ENCODE data around the gene REX1BD. TPM values are rescaled to one million over a fixed set of nuclear protein-coding genes. Genes with fewer than 3 reads are reported as not detected.

Gene REX1BD
- total and polyA plus RNA-seq, 2 donors (not counting 3 experiments of a cell fraction or from before 2014, with no cell fraction given), result 64.4 to 90.9 TPM

DNA sequence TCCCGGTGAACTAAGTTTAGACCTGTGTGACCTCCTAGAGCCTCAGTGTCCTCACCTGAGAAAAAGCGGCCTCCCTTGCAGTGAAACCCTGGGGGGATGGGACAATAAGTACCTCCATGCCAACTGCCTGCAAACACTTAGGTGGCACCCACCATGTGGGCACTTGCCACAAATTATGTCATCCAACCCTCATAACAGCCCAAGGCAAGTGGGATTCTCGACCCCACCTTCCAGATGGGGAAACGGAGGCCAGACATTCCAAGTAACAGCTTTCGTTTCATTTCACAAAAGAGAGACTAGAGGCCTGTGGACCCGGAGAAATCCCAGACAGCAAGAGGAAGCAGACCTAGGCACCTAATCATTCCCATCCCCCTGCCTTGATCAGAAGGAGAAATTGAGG lies 6.9 kb downstream of the REX1BD start:
- H4K20me1 ChIP-seq (replicated peaks; ENCODE audit: control insufficient read depth, extremely low read depth, insufficient read depth, low read length), result no peaks in the 10 kb centered on the region
- no peaks in the 10 kb centered on the region for H3K9me1 ChIP-seq (replicated peaks; ENCODE audit: control insufficient read depth, extremely low read depth, insufficient read depth, low read length)
- no peaks in the 10 kb centered on the region for H3K9me3 ChIP-seq (replicated peaks; ENCODE audit: control insufficient read depth, insufficient read depth, low read length)
- POLR2A ChIA-PET, result no interaction called here
- dilution Hi-C loops (cut with MboI; ENCODE audit: extremely low pct_ligation_motif_present, low sequenced_read_pairs), result no loop called here
- FAIRE-seq, result no peak
- peaks cover 0 to 2% of the 10 kb centered on the region in 2 experiments for H3K36me3 ChIP-seq (ENCODE audit: control insufficient read depth in 2 of 2, extremely low read depth in 1 of 2, insufficient read depth in 2 of 2, low read length in 2 of 2)
- no peak overlapping the region for H3K27ac ChIP-seq (ENCODE audit: insufficient read depth, low read depth, low read length)
- DNase-seq (ENCODE audit: low read depth, low spot score), result no peak
- intact Hi-C loops (cut with micrococcal nuclease), result no loop called here
- H3K79me2 ChIP-seq (ENCODE audit: control insufficient read depth, insufficient read depth, low read length), result no peaks in the 10 kb centered on the region
- peaks cover 4% of the 10 kb centered on the region for H3K4me1 ChIP-seq (ENCODE audit: control insufficient read depth, extremely low read depth, insufficient read depth, low read length)
- no TSS peak for BruUV-seq (replicated peaks)
- TF ChIP-seq MYC (IDR thresholded peaks at IDR 0.05; ENCODE audit: low read depth, low read length) (no peak), POLR2AphosphoS5 (IDR thresholded peaks at IDR 0.05; ENCODE audit: insufficient read depth, low read depth, low read length) (no peak), GATA2 (IDR thresholded peaks at IDR 0.05; ENCODE audit: insufficient read depth, insufficient read length, low read depth, low read length) (no peak), JUN (IDR thresholded peaks at IDR 0.05; ENCODE audit: borderline replicate concordance, insufficient read depth, insufficient read length, low read depth) (no peak), EZH2 (IDR thresholded peaks at IDR 0.05; ENCODE audit: borderline replicate concordance, low read depth, low read length, severe bottlenecking) (no peak), FOS (IDR thresholded peaks at IDR 0.05; ENCODE audit: borderline replicate concordance, insufficient read depth, low read length) (no peak), POLR2A (IDR thresholded peaks at IDR 0.05; ENCODE audit: low read depth, low read length) (no peak)
- TF ChIP-seq, protein P1, sequence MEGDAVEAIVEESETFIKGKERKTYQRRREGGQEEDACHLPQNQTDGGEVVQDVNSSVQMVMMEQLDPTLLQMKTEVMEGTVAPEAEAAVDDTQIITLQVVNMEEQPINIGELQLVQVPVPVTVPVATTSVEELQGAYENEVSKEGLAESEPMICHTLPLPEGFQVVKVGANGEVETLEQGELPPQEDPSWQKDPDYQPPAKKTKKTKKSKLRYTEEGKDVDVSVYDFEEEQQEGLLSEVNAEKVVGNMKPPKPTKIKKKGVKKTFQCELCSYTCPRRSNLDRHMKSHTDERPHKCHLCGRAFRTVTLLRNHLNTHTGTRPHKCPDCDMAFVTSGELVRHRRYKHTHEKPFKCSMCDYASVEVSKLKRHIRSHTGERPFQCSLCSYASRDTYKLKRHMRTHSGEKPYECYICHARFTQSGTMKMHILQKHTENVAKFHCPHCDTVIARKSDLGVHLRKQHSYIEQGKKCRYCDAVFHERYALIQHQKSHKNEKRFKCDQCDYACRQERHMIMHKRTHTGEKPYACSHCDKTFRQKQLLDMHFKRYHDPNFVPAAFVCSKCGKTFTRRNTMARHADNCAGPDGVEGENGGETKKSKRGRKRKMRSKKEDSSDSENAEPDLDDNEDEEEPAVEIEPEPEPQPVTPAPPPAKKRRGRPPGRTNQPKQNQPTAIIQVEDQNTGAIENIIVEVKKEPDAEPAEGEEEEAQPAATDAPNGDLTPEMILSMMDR (IDR thresholded peaks at IDR 0.05; ENCODE audit: extremely low read depth in 1 of 2, insufficient read depth in 1 of 2, low read depth in 1 of 2, low read length in 2 of 2), result no peak
- TF ChIP-seq, protein P2, sequence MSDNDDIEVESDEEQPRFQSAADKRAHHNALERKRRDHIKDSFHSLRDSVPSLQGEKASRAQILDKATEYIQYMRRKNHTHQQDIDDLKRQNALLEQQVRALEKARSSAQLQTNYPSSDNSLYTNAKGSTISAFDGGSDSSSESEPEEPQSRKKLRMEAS (IDR thresholded peaks at IDR 0.05; ENCODE audit: insufficient read depth, insufficient read length), result no peak
- H3K4me3 ChIP-seq (replicated peaks in 1 of 3; ENCODE audit: insufficient read depth in 1 of 3, low read depth in 1 of 3, low read length in 3 of 3), result no peak overlapping the region
- no peaks in the 10 kb centered on the region for H3K27me3 ChIP-seq (ENCODE audit: control insufficient read depth in 2 of 2, insufficient read depth in 2 of 2, low read length in 2 of 2)
- CTCF ChIA-PET, result interaction anchor here (4.4 kb wide), 1 partner anchor 251 kb away, joined by 65 read pairs; no protein-coding TSS in a partner anchor
- H3K4me2 ChIP-seq (ENCODE audit: insufficient read depth, low read length), result no peak overlapping the region
- no peak overlapping the region for H2AFZ ChIP-seq (ENCODE audit: low read depth, low read length)
- no peak overlapping the region for H3K9ac ChIP-seq (replicated peaks; ENCODE audit: extremely low read depth, insufficient read depth, low read length)
